H1 (cell line): ENCODE results near the gene SERPINA12. TPM values are rescaled to one million over a fixed set of nuclear protein-coding genes. Genes with fewer than 3 reads are reported as not detected.

Source experiments
- SP4 ChIP-seq: IDR thresholded peaks from 2 replicates; pipeline ENCODE4 v1.6.1; 2012; ENCODE audit warnings: low read length, inconsistent platforms
- polyA plus RNA-seq, 7 experiments: library from polyadenylated mRNA; depleted of rRNA in 3 of 7; stranded (reverse) in 5 of 7; unstranded in 2 of 7; fragments of >200 nt in 5 of 7; fragments of 200-250 nt in 2 of 7; gene quantifications; 1 replicate in 5 of 7; 2 replicates in 1 of 7; 4 replicates in 1 of 7; pipeline versions ENCODE4 v1.2.1 to v1.2.3, GENCODE V29; 2011 to 2013; ENCODE audit warnings: missing spikeins in 2 of 7, mixed read lengths in 2 of 7
- total RNA-seq: library from RNA; stranded (reverse); fragmentation: NEBNext Ultra II Directional; extraction: Animal tissue kit (Norgen Biotek cat#: 25700); gene quantifications from 2 replicates; pipeline ENCODE4 v1.2.1, GENCODE V29; 2021
- TF ChIP-seq, protein P1 (sequence below): IDR thresholded peaks from 2 replicates; pipeline ENCODE4 v1.6.1; 2012; ENCODE audit warnings: low read length, inconsistent platforms

Gene SERPINA12
- total and polyA plus RNA-seq, 2 of the 8 experiments (the other 6 are each of a cell fraction or from before 2014, with no cell fraction given): not detected

DNA sequence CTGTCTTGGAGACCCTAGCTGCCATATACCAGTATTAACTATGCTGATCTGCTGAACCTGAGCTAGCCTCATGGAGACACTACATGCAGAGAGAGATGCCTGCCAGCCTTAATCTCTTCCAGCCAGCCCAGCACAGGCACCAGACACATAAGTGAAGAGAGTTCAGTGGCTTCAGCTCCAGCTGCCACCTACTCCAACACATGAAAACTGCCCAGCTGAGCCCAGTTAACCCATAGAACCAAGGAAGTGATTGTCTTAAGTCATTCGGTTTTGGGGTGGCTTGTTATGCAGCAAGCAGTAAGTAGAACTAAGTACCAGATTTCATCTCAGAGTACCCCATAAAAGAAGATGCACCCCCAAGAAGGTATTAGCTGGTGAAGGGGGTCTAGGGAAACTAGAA is 64.3 kb downstream of the SERPINA12 start (continued):
- TF ChIP-seq, protein P1, sequence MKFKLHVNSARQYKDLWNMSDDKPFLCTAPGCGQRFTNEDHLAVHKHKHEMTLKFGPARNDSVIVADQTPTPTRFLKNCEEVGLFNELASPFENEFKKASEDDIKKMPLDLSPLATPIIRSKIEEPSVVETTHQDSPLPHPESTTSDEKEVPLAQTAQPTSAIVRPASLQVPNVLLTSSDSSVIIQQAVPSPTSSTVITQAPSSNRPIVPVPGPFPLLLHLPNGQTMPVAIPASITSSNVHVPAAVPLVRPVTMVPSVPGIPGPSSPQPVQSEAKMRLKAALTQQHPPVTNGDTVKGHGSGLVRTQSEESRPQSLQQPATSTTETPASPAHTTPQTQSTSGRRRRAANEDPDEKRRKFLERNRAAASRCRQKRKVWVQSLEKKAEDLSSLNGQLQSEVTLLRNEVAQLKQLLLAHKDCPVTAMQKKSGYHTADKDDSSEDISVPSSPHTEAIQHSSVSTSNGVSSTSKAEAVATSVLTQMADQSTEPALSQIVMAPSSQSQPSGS: no peak
- no peak for TF ChIP-seq SP4
